Tibial artery (tissue), 4 donors: ENCODE measurements around the gene ZNF121.
A peak's percentile ranks its signal among the peaks of the same experiment; 100 is the strongest.
"Not testable (repeated sequence)": the region's sequence is repeated elsewhere in the genome, so short reads cannot be mapped to it uniquely, and the experiment has no call there.

Source experiments
- DNase-seq, 2 donors: peaks; one replicate each; pipeline ENCODE4 v3.0.0-alpha.2; 2019
- H3K27ac ChIP-seq, 2 donors: fragments of 200-600 bp; sonication (generic) in 1 of 2; 1 replicate in 1 of 2; 2 replicates in 1 of 2; pipeline ENCODE4 v1.5.1; 2018 to 2019; ENCODE audit warnings: mild to moderate bottlenecking in 1 of 2
- H3K27me3 ChIP-seq, 2 donors: fragments of 200-600 bp; sonication (generic) in 1 of 2; one replicate each; pipeline versions ENCODE4 v1.5.1 to v1.6.0; 2016 to 2019
- H3K36me3 ChIP-seq, 3 donors: fragments of 200-600 bp; sonication (generic) in 2 of 3; one replicate each; pipeline ENCODE4 v1.5.1; 2016 to 2019; ENCODE audit warnings: mild to moderate bottlenecking in 2 of 3
- H3K4me1 ChIP-seq, 4 donors: fragments of 200-600 bp; sonication (generic) in 2 of 4; 1 replicate in 3 of 4; 2 replicates in 1 of 4; pipeline ENCODE4 v1.5.1; 2016 to 2019
- H3K4me3 ChIP-seq, 2 donors: fragments of 200-600 bp; sonication (generic) in 1 of 2; 1 replicate in 1 of 2; 2 replicates in 1 of 2; pipeline ENCODE4 v1.5.1; 2018 to 2019; ENCODE audit warnings: mild to moderate bottlenecking in 2 of 2
- H3K9me3 ChIP-seq, 3 donors: fragments of 200-600 bp; sonication (generic) in 1 of 3; one replicate each; pipeline ENCODE4 v1.5.1; 2016 to 2019
- intact Hi-C: fragments of 100-400 bp; cut with DNase I; formaldehyde crosslinking; loops from one replicate; pipeline ENCODE4 v1.15.0; 2023; ENCODE audit warnings: low total_unique reads
- TF ChIP-seq, protein P1 (sequence below), 2 experiments: fragments of 200-600 bp in 1 of 2; fragments of 450-650 bp in 1 of 2; IDR thresholded peaks; one replicate each; pipeline ENCODE4 v1.5.1; 2017 to 2019; ENCODE audit warnings: antibody characterized with exemption in 2 of 2, mild to moderate bottlenecking in 1 of 2, moderate library complexity in 1 of 2

Gene ZNF121

DNA sequence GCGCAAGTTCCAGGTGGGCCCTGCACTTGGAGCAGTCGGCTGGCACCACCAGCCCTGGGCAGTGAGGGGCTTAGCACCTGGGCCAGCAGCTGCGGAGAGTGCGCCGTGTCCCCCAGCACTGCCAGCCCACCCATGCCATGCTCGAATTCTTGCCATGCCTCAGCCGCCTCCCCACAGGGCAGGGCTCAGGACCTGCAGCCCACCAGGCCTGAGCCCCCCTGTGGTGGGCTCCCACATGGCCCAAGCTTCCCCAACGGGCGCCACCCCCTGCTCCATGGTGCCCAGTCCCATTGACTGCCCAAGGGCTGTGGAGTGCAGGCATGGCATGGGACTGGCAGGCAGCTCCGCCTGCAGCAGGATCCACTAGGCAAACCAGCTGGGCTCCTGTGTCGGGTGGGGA is 36.4 kb downstream of the ZNF121 start:
- no peaks in the 10 kb centered on the region for H3K36me3 ChIP-seq
- no peaks in the 10 kb centered on the region for H3K27me3 ChIP-seq
- no peak for DNase-seq
- no peak overlapping the region for H3K27ac ChIP-seq
- peaks cover 0 to 39% (median 12%) of the 10 kb centered on the region in 3 donors for H3K9me3 ChIP-seq
- intact Hi-C loops = no loop called here
- TF ChIP-seq, protein P1, sequence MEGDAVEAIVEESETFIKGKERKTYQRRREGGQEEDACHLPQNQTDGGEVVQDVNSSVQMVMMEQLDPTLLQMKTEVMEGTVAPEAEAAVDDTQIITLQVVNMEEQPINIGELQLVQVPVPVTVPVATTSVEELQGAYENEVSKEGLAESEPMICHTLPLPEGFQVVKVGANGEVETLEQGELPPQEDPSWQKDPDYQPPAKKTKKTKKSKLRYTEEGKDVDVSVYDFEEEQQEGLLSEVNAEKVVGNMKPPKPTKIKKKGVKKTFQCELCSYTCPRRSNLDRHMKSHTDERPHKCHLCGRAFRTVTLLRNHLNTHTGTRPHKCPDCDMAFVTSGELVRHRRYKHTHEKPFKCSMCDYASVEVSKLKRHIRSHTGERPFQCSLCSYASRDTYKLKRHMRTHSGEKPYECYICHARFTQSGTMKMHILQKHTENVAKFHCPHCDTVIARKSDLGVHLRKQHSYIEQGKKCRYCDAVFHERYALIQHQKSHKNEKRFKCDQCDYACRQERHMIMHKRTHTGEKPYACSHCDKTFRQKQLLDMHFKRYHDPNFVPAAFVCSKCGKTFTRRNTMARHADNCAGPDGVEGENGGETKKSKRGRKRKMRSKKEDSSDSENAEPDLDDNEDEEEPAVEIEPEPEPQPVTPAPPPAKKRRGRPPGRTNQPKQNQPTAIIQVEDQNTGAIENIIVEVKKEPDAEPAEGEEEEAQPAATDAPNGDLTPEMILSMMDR (IDR thresholded peaks at IDR 0.05) = no peak
- H3K4me3 ChIP-seq = no peak overlapping the region
- H3K4me1 ChIP-seq = no peaks in the 10 kb centered on the region

DNA sequence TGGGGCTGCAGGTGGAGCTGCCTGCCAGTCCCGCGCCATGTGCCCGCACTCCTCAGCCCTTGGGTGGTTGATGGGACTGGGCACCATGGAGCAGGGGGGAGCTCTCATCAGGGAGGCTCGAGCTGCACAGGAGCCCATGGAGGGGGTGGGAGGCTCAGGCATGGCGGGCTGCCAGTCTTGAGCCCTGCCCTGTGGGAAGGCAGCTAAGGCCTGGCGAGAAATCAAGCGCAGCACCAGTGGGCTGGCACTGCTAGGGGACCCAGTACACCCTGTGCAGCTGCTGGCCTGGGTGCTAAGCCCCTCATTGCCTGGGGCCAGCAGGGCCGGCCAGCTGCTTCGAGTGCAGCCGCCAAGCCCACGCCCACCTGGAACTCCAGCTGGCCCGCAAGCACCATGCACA is 43.0 kb downstream of the ZNF121 start:
- H3K4me3 ChIP-seq, H3K27me3 ChIP-seq, intact Hi-C loops, DNase-seq, H3K36me3 ChIP-seq, H3K9me3 ChIP-seq, H3K27ac ChIP-seq: not testable (repeated sequence)
- H3K4me1 ChIP-seq = peaks cover 0 to 23% (median 3%) of the 10 kb centered on the region in 4 donors

DNA sequence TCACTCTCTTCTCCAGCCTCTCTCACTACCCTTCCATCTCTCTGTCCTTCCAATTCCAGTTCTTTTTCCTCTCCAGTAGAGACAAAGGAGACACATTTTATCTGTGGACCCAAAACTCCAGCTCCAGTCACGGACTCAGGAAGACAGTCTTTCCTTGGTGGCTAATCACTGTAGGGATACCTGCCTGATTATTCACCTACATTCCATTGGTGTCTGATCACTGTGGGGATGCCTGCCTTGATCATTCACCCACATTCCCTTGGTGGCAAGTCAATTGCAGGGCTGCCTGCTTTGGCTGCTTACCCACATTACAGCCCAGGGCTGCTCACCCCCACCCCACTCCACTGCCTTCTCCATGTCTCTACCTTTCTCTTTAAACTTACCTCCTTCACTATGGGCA is 44.4 kb downstream of the ZNF121 start:
- Histone ChIP-seq H3K4me1 (peaks cover 0 to 23% (median 3%) of the 10 kb centered on the region in 4 donors), H3K36me3 (peaks cover 19 to 23% (median 21%) of the 10 kb centered on the region in 3 donors), H3K9me3 (peaks cover 0 to 13% (median 11%) of the 10 kb centered on the region in 3 donors)
- H3K4me3 ChIP-seq, H3K27me3 ChIP-seq, intact Hi-C loops, DNase-seq, H3K27ac ChIP-seq: not testable (repeated sequence)

DNA sequence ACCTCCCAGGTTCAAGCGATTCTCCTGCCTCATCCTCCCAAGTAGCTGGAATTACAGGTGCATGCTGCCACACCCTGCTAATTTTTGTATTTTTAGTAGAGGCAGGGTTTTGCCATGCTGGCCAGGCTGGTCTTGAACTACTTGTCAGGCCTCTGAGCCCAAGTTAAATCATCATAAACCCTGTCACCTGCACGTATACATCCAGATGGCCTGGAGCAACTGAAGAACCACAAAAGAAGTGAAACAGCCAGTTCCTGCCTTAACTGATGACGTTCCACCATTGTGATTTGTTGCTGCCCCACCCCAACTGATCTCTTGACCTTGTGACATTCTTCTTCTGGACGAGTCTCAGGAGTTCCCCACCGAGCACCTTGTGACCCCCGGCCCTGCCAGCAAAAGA is 45.1 kb downstream of the ZNF121 start:
- Histone ChIP-seq H3K4me3 (peak overlapping the region; percentile 64 to 67), H3K9me3 (peaks cover 0 to 16% (median 13%) of the 10 kb centered on the region in 3 donors), H3K4me1 (peaks cover 0 to 23% (median 3%) of the 10 kb centered on the region in 4 donors), H3K27ac (peak overlapping the region; percentile 83 to 88), H3K36me3 (peaks cover 26 to 30% (median 28%) of the 10 kb centered on the region in 3 donors)
- H3K27me3 ChIP-seq, intact Hi-C loops, DNase-seq: not testable (repeated sequence)

DNA sequence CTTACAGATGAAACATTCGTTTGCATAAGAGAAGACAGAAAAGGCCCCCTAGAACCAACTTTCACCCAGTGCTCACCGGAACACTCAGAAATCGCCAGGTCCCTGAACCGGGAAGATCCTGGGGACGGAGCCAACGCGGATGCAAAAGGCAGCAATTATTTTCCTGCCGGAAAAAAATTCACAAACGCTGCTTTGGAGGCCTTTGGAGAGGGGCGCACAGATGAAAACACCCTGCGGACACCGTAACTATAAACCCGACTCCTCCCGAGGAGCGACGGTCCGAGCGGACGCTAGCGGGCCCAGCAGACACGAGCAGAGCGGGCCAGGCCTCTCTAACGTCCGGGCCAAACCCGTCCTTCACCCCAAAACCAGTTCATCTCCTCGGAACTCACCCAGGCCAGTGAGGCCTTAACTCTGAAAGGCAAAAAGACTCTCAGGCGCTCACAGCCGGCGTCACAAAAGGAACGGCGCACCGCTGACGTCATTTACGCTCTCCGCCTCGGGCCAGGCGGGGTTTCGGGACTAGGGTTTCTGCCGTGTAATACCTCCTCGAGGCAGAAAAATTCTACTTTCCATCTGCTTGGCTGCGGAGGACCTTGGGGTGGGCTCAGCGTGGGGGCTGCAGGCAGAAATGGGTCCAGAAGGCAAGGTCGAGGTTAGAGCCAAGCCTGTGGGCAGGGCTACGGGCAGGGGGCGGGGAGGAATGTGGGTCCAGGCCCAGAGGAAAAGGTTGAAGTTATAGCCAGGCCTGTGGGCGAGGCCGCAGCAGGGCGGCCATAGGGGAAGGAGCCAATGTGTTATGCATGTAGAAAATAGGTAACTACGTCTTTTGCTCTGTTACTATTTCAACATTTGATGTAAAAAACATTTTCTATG is 45.9 kb downstream of the ZNF121 start, which contains the start of gene ZNF426:
Gene ZNF426, minus strand, starts transcription at position 463 of the 876 bp plus-strand sequence. CDS start 2,413 bp downstream, outside the sequence.
- TF ChIP-seq, protein P1 (IDR thresholded peaks at IDR 0.05) = no peak
- intact Hi-C loops = no loop called here
- DNase-seq = peak; percentile 73 to 90
- Histone ChIP-seq H3K4me1 (peaks cover 0 to 23% (median 3%) of the 10 kb centered on the region in 4 donors), H3K27me3 (no peaks in the 10 kb centered on the region), H3K27ac (peak within 1 kb of the TSS; percentile 83 to 88), H3K36me3 (peaks cover 34 to 38% (median 36%) of the 10 kb centered on the region in 3 donors), H3K4me3 (peak within 1 kb of the TSS; percentile 64 to 67), H3K9me3 (peaks cover 0 to 24% (median 21%) of the 10 kb centered on the region in 3 donors)

DNA sequence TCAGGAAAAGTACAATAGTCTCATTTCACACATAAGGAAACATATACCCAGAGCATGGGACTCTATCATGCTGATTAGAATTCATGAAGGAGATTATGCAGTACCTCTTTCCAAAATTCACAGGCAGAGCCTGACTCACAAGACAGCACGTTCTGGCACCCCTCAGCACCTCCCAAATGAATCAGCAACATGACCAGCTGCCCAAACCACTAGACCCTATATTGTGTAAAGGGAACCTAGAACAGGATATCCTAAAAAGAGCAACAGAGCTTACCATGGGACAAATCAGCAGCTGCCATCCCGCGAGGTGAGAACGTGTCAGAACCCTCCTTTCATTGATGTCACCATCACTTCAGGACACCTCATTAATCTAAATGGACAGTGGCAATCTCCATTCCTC is 48.4 kb downstream of the ZNF121 start:
- Histone ChIP-seq H3K27me3 (no peaks in the 10 kb centered on the region), H3K4me3 (no peak overlapping the region), H3K9me3 (peaks cover under 1 to 49% (median 44%) of the 10 kb centered on the region in 3 donors), H3K4me1 (peaks cover 0 to 23% (median 3%) of the 10 kb centered on the region in 4 donors), H3K27ac (no peak overlapping the region), H3K36me3 (peaks cover 59 to 62% (median 61%) of the 10 kb centered on the region in 3 donors)
- TF ChIP-seq, protein P1 (IDR thresholded peaks at IDR 0.05) = no peak
- intact Hi-C loops = no loop called here
- no peak for DNase-seq

DNA sequence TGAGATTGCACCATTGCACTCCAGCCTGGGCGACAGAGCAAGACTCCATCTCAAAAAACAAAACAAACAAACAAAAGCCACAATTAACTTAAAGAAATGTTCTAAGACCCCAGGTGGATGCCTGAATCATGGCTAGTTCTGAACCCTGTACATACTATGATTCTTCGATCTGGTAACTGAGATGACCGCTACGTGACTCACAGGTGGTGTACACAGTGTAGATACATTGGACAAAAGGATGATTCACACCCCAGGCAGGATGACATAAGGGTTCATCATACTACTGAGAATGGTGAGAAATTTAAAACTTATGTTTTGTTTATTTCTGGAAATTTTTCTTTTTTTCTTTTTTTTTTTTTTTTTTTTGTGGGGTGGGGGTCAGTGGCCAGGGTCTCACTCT is 52.4 kb downstream of the ZNF121 start:
- no peak for DNase-seq
- intact Hi-C loops = no loop called here
- Histone ChIP-seq H3K4me1 (peaks cover 0 to 5% (median 0%) of the 10 kb centered on the region in 4 donors), H3K27ac (no peak overlapping the region), H3K27me3 (no peaks in the 10 kb centered on the region), H3K36me3 (peaks cover 99 to 100% (median 100%) of the 10 kb centered on the region in 3 donors), H3K9me3 (peaks cover 29 to 89% (median 84%) of the 10 kb centered on the region in 3 donors), H3K4me3 (no peak overlapping the region)
- TF ChIP-seq, protein P1 (IDR thresholded peaks at IDR 0.05) = no peak
